Measurements from ENCODE around the gene MAP2K5. TPM values are rescaled to one million over a fixed set of nuclear protein-coding genes. Genes with fewer than 3 reads are reported as not detected.

MAP2K5 gene
- total and polyA plus RNA-seq, 9 of the 15 experiments (the other 6 are each of a cell fraction or from before 2014, with no cell fraction given), result 0.41 to 16.5 (median 7.5) TPM

- peak in 1 of 2 experiments; percentile 2; a peak in 2 of 4 replicates for TF ChIP-seq RAD21 (CRISPR knock-in tag; conservative IDR thresholded peaks at IDR 0.05 in 1 of 2, IDR thresholded peaks at IDR 0.05 in 1 of 2)
- peak; percentile 40; the same call in 1 of the 2 replicates for TF ChIP-seq MAFF (IDR thresholded peaks at IDR 0.05; ENCODE audit: low read length)
- TF ChIP-seq STAT5B (CRISPR knock-in tag; IDR thresholded peaks at IDR 0.05), result no peak
- no peak; the same call in 1 of the 2 replicates for TF ChIP-seq ZKSCAN8 (CRISPR knock-in tag; IDR thresholded peaks at IDR 0.05)
- peak; percentile 68; the same call in 1 of the 2 replicates for TF ChIP-seq HMGXB4 (CRISPR knock-in tag; IDR thresholded peaks at IDR 0.05)
- no peak for TF ChIP-seq DMBX1 (CRISPR knock-in tag; IDR thresholded peaks at IDR 0.05; ENCODE audit: borderline replicate concordance)
- TF ChIP-seq ARID3A (IDR thresholded peaks at IDR 0.05; ENCODE audit: borderline replicate concordance, low read depth, low read length), result peak; percentile 77; the same call in 1 of the 2 replicates
- no peak for TF ChIP-seq FOXA1 (IDR thresholded peaks at IDR 0.05; ENCODE audit: borderline replicate concordance)
- TF ChIP-seq CHD2 (IDR thresholded peaks at IDR 0.05; ENCODE audit: low read depth, low read length), result no peak
- no peak for TF ChIP-seq ATF6 (CRISPR knock-in tag; IDR thresholded peaks at IDR 0.05)
- no peak for TF ChIP-seq CEBPB (tag; IDR thresholded peaks at IDR 0.05)
- TF ChIP-seq ZC3H11A (IDR thresholded peaks at IDR 0.05; ENCODE audit: low read depth, low read length), result no peak
- TF ChIP-seq GATA2 (CRISPR knock-in tag; IDR thresholded peaks at IDR 0.05), result peak; percentile 28; the same call in 1 of the 2 replicates
- TF ChIP-seq CHAMP1 (IDR thresholded peaks at IDR 0.05), result no peak
- no peak for TF ChIP-seq EWSR1 (IDR thresholded peaks at IDR 0.05; ENCODE audit: borderline replicate concordance, low read depth, partially characterized antibody)
- no peak for TF ChIP-seq WHSC1 (IDR thresholded peaks at IDR 0.05; ENCODE audit: low read length)
- no peak for TF ChIP-seq ZNF75A (CRISPR knock-in tag; IDR thresholded peaks at IDR 0.05)
Measured at GRCh38 chr15:67839929-67840748, 297.6 kb downstream of the MAP2K5 start, which contains the start of gene RNU6-1 (continued).
